ENCODE measurements around the gene PTPN3. TPM values are rescaled to one million over a fixed set of nuclear protein-coding genes. Genes with fewer than 3 reads are reported as not detected.

The PTPN3 gene
- total RNA-seq, 4 donors from 2014 or later: 0.29 to 5.5 (median 2.1) TPM

GRCh38 chr9:109488351-109488750 lies 9.8 kb downstream of the PTPN3 start:
- H3K27ac ChIP-seq: no peak overlapping the region
- no peaks in the 10 kb centered on the region for H3K4me1 ChIP-seq
- TF ChIP-seq CTCF (IDR thresholded peaks at IDR 0.05): no peak
- no peak for TF ChIP-seq POLR2A (IDR thresholded peaks at IDR 0.05)
- H3K27me3 ChIP-seq: no peaks in the 10 kb centered on the region
- no peak overlapping the region for H3K4me3 ChIP-seq
- H3K9me3 ChIP-seq: no peaks in the 10 kb centered on the region
- intact Hi-C loops (cut with DNase I; ENCODE audit: low total_unique reads): no loop called here
- H3K36me3 ChIP-seq: no peaks in the 10 kb centered on the region
- DNase-seq: no peak

- TF ChIP-seq POLR2A (IDR thresholded peaks at IDR 0.05) (no peak), CTCF (IDR thresholded peaks at IDR 0.05) (no peak)
- no peaks in the 10 kb centered on the region for H3K36me3 ChIP-seq
- no peaks in the 10 kb centered on the region for H3K4me1 ChIP-seq
- DNase-seq: no peak
- intact Hi-C loops (cut with DNase I; ENCODE audit: low total_unique reads): no loop called here
- H3K27ac ChIP-seq: no peak overlapping the region
- H3K4me3 ChIP-seq: no peak overlapping the region
- H3K9me3 ChIP-seq: no peaks in the 10 kb centered on the region
- H3K27me3 ChIP-seq: no peaks in the 10 kb centered on the region
Measured at GRCh38 chr9:109487247-109487646, 10.9 kb downstream of the PTPN3 start.

- Histone ChIP-seq H3K27me3 (no peaks in the 10 kb centered on the region), H3K4me3 (no peak overlapping the region), H3K36me3 (no peaks in the 10 kb centered on the region), H3K9me3 (no peaks in the 10 kb centered on the region), H3K4me1 (no peaks in the 10 kb centered on the region), H3K27ac (no peak overlapping the region)
- intact Hi-C loops (cut with DNase I; ENCODE audit: low total_unique reads): no loop called here
- TF ChIP-seq CTCF (IDR thresholded peaks at IDR 0.05) (no peak), POLR2A (IDR thresholded peaks at IDR 0.05) (no peak)
- DNase-seq: no peak
Measured at GRCh38 chr9:109483744-109484429, 14.2 kb downstream of the PTPN3 start.

- Histone ChIP-seq H3K9me3 (no peaks in the 10 kb centered on the region), H3K27ac (no peak overlapping the region), H3K4me3 (no peak overlapping the region), H3K4me1 (no peaks in the 10 kb centered on the region), H3K27me3 (no peaks in the 10 kb centered on the region), H3K36me3 (no peaks in the 10 kb centered on the region)
- DNase-seq: no peak
- TF ChIP-seq POLR2A (IDR thresholded peaks at IDR 0.05) (no peak), CTCF (IDR thresholded peaks at IDR 0.05) (no peak)
- intact Hi-C loops (cut with DNase I; ENCODE audit: low total_unique reads): no loop called here
Measured at GRCh38 chr9:109482391-109482916, 15.7 kb downstream of the PTPN3 start.

GRCh38 chr9:109481856-109482255 lies 16.3 kb downstream of the PTPN3 start:
- no peak overlapping the region for H3K27ac ChIP-seq

More at GRCh38 chr9:109481856-109482255, 16.3 kb downstream of the PTPN3 start:
- Histone ChIP-seq H3K27me3 (no peaks in the 10 kb centered on the region), H3K4me1 (no peaks in the 10 kb centered on the region), H3K9me3 (no peaks in the 10 kb centered on the region), H3K4me3 (no peak overlapping the region), H3K36me3 (no peaks in the 10 kb centered on the region)
- TF ChIP-seq CTCF (IDR thresholded peaks at IDR 0.05) (no peak), POLR2A (IDR thresholded peaks at IDR 0.05) (no peak)
- intact Hi-C loops (cut with DNase I; ENCODE audit: low total_unique reads): no loop called here
- no peak for DNase-seq
